SK-N-DZ (cell line): ENCODE results near the gene TAF1B.
A peak's percentile ranks its signal among the peaks of the same experiment; 100 is the strongest.
"Not testable (repeated sequence)": the region's sequence is repeated elsewhere in the genome, so short reads cannot be mapped to it uniquely, and the experiment has no call there.

ENCODE experiments used
- DNase-seq: peaks from one replicate; pipeline ENCODE4 v3.0.0-alpha.2; 2015; ENCODE audit warnings: low spot score

The TAF1B gene

GRCh38 chr2:9879455-9880194 is 36.4 kb downstream of the TAF1B start:
- peak; percentile 83 for DNase-seq

GRCh38 chr2:9883897-9884296 is 40.6 kb downstream of the TAF1B start:
- DNase-seq: no peak

- no peak for DNase-seq
These were observed 41.2 kb downstream of the TAF1B start for GRCh38 chr2:9884436-9884835.

GRCh38 chr2:9885036-9885684 is 41.9 kb downstream of the TAF1B start:
- DNase-seq: no peak

GRCh38 chr2:9887513-9887912 is 44.2 kb downstream of the TAF1B start:
- no peak for DNase-seq

- DNase-seq: no peak
These were observed 46.6 kb downstream of the TAF1B start for GRCh38 chr2:9889812-9890261.

GRCh38 chr2:9892236-9892635 is 49.0 kb downstream of the TAF1B start:
- no peak for DNase-seq

GRCh38 chr2:9895669-9896590 is 52.7 kb downstream of the TAF1B start:
- DNase-seq: no peak

- DNase-seq: no peak
These were observed 54.1 kb downstream of the TAF1B start for GRCh38 chr2:9897331-9897737.

GRCh38 chr2:9897846-9898245 is 54.6 kb downstream of the TAF1B start:
- DNase-seq: peak; percentile 11

- no peak for DNase-seq
These were observed 62.1 kb downstream of the TAF1B start for GRCh38 chr2:9905413-9905812.

GRCh38 chr2:9907402-9907801 is 64.1 kb downstream of the TAF1B start:
- no peak for DNase-seq

- no peak for DNase-seq
These were observed 65.4 kb downstream of the TAF1B start for GRCh38 chr2:9908639-9909038.

GRCh38 chr2:9909106-9909505 is 65.8 kb downstream of the TAF1B start:
- DNase-seq: no peak

- DNase-seq: no peak
These were observed 67.4 kb downstream of the TAF1B start for GRCh38 chr2:9910699-9911098.

GRCh38 chr2:9912468-9912867 is 69.2 kb downstream of the TAF1B start:
- no peak for DNase-seq

- no peak for DNase-seq
These were observed 71.3 kb downstream of the TAF1B start for GRCh38 chr2:9914384-9915065.

GRCh38 chr2:9918275-9918674 is 75.0 kb downstream of the TAF1B start:
- DNase-seq: no peak

- no peak for DNase-seq
These were observed 76.2 kb downstream of the TAF1B start for GRCh38 chr2:9919512-9919911.

- DNase-seq: not testable (repeated sequence)
These were observed 83.7 kb downstream of the TAF1B start for GRCh38 chr2:9927020-9927419.

- no peak for DNase-seq
These were observed 94.0 kb downstream of the TAF1B start for GRCh38 chr2:9937258-9937657.

GRCh38 chr2:9937968-9938367 is 94.7 kb downstream of the TAF1B start:
- DNase-seq: no peak
